H1 (cell line): Measurements from ENCODE around the gene TRIM15. TPM values are rescaled to one million over a fixed set of nuclear protein-coding genes. Genes with fewer than 3 reads are reported as not detected.

Source experiments
- BACH1 ChIP-seq: IDR thresholded peaks from 2 replicates; pipeline ENCODE4 v1.6.1; 2012; ENCODE audit warnings: low read length, improper control_type of control experiment
- CTBP2 ChIP-seq: IDR thresholded peaks from 2 replicates; pipeline ENCODE4 v1.7.0; 2011; ENCODE audit warnings: borderline replicate concordance, mild to moderate bottlenecking, moderate library complexity, mixed read lengths, low read length; ENCODE audit not compliant: insufficient read depth, insufficient read length
- HDAC6 ChIP-seq: IDR thresholded peaks from one replicate; pipeline ENCODE4 v1.7.1; 2012; ENCODE audit warnings: low read depth, mild to moderate bottlenecking, inconsistent platforms, low read length, moderate library complexity
- KDM4A ChIP-seq: IDR thresholded peaks from one replicate; pipeline ENCODE4 v1.7.1; 2012; ENCODE audit warnings: low read depth, mild to moderate bottlenecking, moderate library complexity, low read length, inconsistent platforms; ENCODE audit not compliant: severe bottlenecking
- KDM5A ChIP-seq: fragments of 200-600 bp; IDR thresholded peaks from 2 replicates; pipeline ENCODE4 v1.7.1; 2012; ENCODE audit warnings: mild to moderate bottlenecking, low read length, inconsistent platforms, mixed read lengths
- POLR2A ChIP-seq, 2 experiments: IDR thresholded peaks; 1 replicate in 1 of 2; 2 replicates in 1 of 2; pipeline ENCODE4 v1.6.1; 2011; ENCODE audit warnings: low read depth in 2 of 2, low read length in 2 of 2, mild to moderate bottlenecking in 2 of 2; ENCODE audit errors: control extremely low read depth in 1 of 2
- RXRA ChIP-seq: IDR thresholded peaks from 2 replicates; pipeline ENCODE4 v1.6.1; 2011; ENCODE audit warnings: low read depth, mild to moderate bottlenecking, low read length, moderate library complexity; ENCODE audit not compliant: insufficient read depth
- SIRT6 ChIP-seq: IDR thresholded peaks from one replicate; pipeline ENCODE4 v1.7.1; 2012; ENCODE audit warnings: low read length, inconsistent platforms
- SP2 ChIP-seq: IDR thresholded peaks from 2 replicates; pipeline ENCODE4 v1.6.1; 2012; ENCODE audit warnings: mild to moderate bottlenecking, low read length, inconsistent platforms
- polyA plus RNA-seq, 7 experiments: library from polyadenylated mRNA; depleted of rRNA in 3 of 7; stranded (reverse) in 5 of 7; unstranded in 2 of 7; fragments of >200 nt in 5 of 7; fragments of 200-250 nt in 2 of 7; gene quantifications; 1 replicate in 5 of 7; 2 replicates in 1 of 7; 4 replicates in 1 of 7; pipeline versions ENCODE4 v1.2.1 to v1.2.3, GENCODE V29; 2011 to 2013; ENCODE audit warnings: missing spikeins in 2 of 7, mixed read lengths in 2 of 7
- total RNA-seq: library from RNA; stranded (reverse); fragmentation: NEBNext Ultra II Directional; extraction: Animal tissue kit (Norgen Biotek cat#: 25700); gene quantifications from 2 replicates; pipeline ENCODE4 v1.2.1, GENCODE V29; 2021
- TF ChIP-seq, protein P1 (sequence below): IDR thresholded peaks from 2 replicates; pipeline ENCODE4 v1.6.1; 2012; ENCODE audit warnings: inconsistent platforms

Gene TRIM15
- total and polyA plus RNA-seq, 2 of the 8 experiments (the other 6 are each of a cell fraction or from before 2014, with no cell fraction given): 0.18 to 0.48 TPM

DNA sequence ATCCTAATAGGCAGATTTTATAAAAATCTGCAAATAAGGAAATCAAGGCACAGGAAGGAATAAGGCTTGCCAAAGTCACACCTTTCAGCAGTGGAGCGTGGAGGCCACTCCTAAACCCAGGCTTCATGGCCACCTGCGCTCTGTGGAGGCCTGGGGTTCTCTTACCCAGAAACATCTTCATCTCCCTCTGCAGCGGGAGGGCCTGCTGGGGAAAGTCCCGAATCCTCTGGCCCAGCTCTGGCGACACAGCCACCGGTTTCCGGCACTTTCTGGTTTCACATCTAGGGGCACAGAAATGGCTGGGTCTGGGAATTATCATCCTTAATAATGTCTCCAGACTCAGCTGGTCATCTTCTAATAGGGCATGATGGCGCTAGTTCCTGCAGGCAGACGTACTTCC lies 6.6 kb upstream of the TRIM15 start (continued):
- TF ChIP-seq KDM5A (no peak), KDM4A (no peak), HDAC6 (no peak), RXRA (no peak), POLR2A (IDR thresholded peaks at IDR 0.05; ENCODE audit: control extremely low read depth in 1 of 2, low read depth in 2 of 2, low read length in 2 of 2) (no peak), BACH1 (no peak), CTBP2 (no peak), SIRT6 (no peak), SP2 (no peak)
- TF ChIP-seq, protein P1, sequence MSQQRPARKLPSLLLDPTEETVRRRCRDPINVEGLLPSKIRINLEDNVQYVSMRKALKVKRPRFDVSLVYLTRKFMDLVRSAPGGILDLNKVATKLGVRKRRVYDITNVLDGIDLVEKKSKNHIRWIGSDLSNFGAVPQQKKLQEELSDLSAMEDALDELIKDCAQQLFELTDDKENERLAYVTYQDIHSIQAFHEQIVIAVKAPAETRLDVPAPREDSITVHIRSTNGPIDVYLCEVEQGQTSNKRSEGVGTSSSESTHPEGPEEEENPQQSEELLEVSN: no peak
